ENCODE measurements around the gene CAMK1D. TPM values are rescaled to one million over a fixed set of nuclear protein-coding genes. Genes with fewer than 3 reads are reported as not detected.

The CAMK1D gene
- 34.4 TPM for total RNA-seq

DNA sequence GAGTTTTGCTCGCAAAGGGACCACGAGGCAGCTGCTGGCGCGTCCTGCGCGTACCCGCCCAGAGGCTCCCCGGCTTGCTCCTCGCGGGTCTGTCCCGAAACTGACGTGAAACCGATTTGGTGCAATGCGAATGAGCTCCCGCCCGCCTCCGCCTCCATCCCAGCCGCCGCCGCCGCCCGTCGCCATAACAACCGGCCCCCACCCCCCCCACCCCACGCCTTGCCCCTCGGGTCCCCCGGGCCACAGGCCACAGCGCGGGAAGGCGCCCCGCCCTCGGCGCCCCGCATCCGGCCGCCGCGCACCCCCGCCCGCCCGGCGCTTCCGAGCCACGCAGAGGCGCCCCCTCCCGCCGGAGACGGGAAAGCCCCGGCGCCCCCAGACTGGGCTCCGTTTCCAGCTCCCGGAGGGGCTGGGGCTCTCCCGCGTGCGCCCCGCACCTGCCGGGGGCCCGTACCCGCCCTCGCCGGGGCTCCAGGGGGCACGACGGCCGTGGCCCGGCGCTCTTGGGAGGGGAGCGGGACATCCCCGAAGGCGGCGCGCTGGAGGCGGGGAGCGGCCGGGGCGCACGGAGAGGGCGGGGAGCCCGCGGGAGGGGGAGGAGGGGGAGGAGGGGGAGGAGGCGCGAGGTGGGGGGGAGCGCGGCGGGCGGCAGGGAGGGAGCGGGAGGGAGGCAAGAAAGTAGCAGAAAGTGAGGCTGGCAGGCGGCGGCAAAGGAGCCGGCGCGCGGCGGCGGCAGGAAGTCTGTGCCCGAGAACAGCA lies at the start of gene CAMK1D:
Gene CAMK1D (plus strand): TSS at position 678 of the 759 bp plus-strand sequence.

Small RNA genes lying within 50 kb of the gene (small RNA-seq; reads per million reads assigned to genes)
- gene MIR4480 (ENCODE audit: low replicate concordance) (not detected), gene MIR548Q (ENCODE audit: low replicate concordance) (not detected), gene RF00279 (ENCODE audit: low replicate concordance) (0.09 reads per million), gene RN7SL198P (ENCODE audit: low replicate concordance) (not detected), gene RNU6ATAC39P (ENCODE audit: low replicate concordance) (not detected)

Other genes starting within 250 kb of the CAMK1D start
- gene SEC61A2, start 219.9 kb upstream of the CAMK1D start, total RNA-seq: 65.4 TPM
- 48.8 TPM for gene NUDT5, start 153.7 kb upstream of the CAMK1D start, total RNA-seq
- 111 TPM for gene CDC123, start 153.4 kb upstream of the CAMK1D start, total RNA-seq